ELR (cell line): Measurements from ENCODE around the gene OLFM1.

ENCODE experiments used
- DNase-seq: peaks from one replicate; pipeline ENCODE4 v3.0.0-alpha.2; 2015; ENCODE audit warnings: low read depth

OLFM1 gene

DNA sequence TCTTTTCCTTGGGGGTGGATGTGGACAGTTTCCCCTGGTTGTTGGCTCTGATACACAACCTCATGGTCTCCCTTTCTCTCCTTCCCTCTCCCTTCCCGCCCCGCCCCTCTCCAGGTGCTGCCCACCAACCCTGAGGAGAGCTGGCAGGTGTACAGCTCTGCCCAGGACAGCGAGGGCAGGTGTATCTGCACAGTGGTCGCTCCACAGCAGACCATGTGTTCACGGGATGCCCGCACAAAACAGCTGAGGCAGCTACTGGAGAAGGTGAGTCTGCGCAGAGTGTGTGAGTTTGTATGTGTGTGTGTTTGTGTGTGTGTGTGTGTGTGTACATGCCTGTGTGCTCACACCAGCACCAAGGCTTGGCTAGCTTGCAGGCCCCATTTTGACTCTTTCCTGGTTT is 2.6 kb downstream of the OLFM1 start:
- DNase-seq, result no peak

DNA sequence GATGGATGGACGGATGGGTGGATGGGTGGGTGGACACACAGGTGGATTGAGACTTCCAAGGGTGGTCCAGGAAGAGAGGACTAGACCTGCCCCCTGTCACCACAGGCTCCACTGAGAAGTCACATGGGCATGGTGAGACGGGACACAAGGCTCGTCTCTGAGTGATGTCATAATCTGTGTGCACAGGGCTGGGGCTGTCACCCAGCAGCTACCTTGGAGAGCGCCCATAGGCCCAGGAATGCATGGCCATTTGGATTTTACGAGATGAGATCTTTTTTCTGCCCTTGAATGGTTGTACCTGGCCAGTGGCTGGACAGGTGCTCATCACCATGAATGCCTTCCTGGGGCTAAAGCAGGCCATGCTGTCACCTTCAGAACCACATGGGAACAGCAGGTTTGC is 3.1 kb downstream of the OLFM1 start:
- DNase-seq, result no peak

DNA sequence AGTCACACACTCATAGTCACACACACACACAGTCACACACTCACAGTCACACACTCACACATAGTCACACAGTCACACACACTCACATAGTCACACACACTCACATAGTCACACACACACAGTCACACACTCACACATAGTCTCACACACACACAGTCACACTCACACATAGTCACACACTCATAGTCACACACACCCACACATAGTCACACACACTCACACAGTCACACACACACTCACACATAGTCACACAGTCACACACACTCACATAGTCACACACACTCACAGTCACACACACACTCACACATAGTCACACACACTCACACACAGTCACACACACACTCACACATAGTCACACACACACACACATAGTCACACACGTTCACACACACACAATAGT is 4.1 kb downstream of the OLFM1 start:
- no peak for DNase-seq

DNA sequence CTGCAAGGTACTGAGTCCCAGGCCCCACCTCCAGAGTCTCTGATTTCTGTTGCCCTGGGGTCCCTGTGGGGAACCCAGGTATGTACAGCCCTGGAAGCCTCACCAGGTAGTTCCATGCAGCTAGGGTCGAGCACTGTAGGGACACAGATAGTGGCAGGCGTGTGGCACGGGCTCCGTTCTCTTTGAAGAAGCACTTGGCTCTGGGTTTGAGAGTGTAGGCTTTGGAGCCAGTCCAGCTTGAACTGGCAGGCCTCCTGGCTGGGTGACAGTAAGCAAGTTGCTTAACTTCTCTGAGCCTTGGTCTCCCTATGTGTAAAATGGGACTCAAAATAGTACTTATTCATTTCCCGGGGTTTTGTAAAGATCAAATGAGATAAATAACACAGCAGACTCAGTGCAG is 5.6 kb downstream of the OLFM1 start:
- no peak for DNase-seq

DNA sequence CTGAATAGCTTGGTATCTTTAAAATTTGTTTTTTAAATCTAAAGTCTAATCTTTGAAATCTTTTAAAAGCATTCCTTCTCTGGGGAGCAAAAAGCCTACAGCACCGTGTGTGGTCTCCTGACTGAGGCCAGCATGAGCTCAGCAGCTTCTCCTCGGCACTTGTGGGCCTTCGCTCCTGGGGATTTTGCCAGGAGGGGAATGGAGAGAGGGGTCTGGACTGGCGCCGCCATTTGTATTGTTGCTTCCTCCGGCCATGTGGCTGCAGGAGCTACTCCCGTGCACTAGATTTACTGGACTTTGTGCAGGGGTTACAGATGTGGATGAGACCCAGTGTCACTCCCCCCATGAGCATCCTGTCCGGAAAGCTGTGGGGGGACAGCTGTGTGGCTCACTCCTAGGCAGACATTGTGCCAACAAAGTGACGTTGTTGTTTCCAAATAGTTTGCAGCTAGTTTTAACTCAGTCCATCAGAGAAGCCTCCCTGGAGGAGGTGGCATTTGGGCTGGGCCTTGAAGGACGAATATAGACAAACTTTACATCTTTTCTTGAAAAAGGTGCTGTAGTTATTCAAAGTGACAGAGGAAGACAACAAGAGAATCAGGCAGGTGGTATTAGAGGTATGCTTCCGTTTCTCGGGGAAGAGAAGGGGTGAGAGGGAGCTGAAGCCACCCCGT is 6.6 kb downstream of the OLFM1 start:
- no peak for DNase-seq

DNA sequence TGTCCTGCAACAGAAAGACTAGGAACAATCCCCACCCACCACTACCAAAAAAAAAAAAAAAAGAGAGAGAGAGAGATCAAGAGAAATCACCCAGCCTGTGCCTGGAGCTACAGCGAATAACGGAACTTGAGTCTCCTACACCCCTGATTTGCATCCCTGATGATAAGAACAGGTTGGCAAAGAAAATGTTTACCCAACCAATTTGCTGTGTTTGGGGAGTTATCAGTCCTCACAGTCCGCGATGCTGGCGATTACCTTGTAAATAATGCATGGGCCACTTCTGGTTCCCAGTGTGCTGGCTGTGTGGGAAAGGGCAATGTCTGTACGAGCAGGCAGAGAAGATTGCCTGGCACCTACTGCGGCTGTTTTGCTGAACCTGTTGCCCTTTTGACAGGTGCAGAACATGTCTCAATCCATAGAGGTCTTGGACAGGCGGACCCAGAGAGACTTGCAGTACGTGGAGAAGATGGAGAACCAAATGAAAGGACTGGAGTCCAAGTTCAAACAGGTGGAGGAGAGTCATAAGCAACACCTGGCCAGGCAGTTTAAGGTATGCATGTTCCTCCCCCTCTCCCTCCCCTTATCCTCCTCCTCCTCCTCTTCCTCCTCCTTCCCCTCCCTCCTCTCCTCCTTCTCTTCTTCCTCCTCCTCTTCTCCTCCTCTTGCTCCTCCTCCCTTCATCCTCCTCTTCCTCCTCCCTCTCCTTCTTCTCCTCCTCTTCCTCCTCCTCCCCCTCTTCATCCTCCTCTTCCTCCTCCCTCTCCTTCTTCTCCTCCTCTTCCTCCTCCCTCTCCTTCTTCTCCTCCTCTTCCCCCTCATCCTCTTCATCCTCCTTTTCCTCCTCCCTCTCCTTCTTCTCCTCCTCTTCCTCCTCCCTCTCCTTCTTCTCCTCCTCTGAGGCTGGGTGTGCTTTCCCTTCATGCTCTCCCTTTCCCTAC is 8.3 kb downstream of the OLFM1 start:
- no peak for DNase-seq

DNA sequence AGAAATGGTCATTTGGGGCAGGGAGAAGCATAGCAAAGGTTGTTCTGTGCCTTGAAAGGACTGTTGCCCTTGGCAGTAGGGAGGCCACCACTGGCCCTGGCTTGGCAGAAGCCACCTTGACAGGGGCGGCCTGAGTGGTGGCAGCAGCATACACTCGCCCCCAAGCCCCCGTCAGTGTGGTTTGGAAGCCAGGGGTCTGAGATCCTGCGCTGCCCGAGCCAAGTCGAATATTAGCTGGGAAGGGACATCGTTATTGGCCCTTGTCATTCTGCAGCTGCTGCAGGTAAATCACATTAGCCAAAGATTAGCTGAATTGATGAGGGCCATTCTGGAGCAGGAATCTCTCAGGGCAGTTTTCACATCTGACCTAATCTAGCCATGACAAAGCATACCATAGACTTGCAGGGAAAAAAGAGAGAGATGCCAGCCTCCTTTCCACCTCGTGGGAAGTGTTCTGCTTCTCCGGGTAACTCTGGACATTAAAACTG is 9.0 kb downstream of the OLFM1 start:
- no peak for DNase-seq

DNA sequence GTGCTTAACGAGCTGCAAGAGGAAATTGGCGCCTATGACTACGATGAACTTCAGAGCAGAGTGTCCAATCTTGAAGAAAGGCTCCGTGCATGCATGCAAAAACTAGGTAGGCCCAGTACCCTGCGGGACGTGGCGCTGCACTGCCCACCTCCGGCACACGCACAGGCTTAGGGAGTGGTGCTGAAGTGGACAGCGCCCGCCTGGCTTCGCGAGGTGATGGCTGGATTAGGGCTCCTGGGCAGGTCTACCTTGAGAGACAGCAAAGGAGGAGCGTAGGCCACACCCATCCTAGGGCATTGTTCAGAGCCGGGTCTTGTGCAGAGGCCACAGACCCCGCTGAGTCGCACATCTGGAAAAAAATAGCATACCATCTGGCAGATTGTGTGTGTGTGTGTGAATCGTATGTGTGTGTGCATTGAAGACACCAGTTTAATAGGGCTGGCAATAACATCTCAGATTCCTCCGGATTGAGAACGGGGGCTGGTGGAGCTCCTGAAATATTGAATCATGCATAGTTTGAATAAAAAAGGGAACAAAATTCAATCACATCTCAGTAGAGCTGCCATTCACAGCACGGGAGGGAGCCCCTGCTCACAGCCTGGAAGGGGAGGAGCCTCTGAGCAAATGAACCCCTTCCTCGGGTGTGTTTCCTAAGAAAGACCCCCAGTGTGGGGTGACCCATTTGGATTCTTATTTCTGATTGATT is 11.1 kb downstream of the OLFM1 start:
- DNase-seq, result no peak

DNA sequence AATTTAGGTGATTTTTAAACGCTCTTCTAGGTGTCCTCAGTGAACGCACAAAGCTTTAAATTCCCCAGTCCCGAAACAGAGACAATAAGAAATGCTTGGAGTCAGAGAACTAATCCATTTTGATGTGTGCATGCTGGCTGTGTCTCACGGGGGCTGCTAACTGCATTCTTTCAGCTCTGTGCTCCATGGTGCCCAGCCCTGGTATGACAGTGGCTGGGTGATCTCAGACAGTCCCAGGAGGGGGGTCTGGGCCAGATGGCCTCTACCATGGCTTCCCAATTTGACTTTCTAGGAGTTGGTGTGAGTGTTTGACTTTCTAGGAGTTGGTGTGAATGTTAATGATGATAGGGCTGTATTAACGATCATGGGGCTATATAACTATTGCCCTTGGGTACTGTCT is 12.1 kb downstream of the OLFM1 start:
- no peak for DNase-seq

DNA sequence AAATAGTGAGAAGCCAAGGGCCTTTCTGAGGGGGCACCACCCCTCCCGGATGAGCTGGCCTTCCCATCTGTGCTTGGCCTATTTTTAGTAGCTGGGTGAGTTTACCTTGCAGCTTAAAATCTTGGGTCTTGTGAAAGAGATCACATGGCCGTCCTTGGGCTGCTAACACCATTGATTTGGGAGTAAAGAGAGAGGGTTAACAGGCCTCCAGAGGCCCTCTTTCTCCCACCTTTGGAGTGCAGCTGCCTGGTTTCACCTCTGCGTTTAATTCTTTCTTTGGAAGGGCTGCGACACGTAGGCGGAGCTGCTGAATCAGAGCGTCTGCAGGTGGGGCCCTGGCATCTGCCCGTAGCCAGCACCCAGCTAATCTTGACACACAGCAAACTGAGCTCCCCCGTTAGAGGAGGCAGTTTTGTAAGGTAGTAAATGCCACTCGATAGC is 12.8 kb downstream of the OLFM1 start:
- no peak for DNase-seq

DNA sequence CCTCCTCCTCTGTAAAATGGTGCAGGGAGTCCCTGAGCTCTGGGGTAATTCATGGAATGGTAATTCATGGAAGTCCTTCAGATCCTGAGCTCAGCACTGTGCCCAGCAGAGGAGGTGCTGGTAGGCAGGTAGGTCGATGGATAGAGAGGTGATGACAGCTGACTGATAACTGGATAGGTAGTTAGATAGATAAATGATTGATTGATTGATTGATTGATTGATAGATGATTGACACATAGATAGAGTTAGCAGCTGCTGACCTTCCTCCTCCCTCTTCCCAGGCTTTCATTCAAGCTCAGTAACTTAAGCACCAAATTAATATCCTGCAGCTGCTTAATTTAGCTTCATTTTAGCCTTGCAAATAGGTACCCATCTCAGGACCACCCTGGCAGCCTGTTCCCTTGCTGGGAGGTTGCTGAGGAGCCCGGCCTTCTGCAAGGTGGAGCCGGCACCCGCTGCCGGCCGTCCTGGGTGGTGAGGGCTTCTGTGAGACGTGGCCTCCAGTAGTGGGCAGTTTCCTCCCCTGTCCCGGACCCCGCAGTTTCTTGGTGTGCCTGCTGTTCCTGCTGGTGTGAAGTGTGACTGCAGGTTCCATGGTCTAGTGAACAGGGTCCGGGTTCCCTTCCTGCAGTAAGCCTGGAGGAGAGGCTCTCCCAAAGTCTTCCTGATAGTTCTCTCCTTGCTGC is 13.4 kb downstream of the OLFM1 start:
- no peak for DNase-seq

DNA sequence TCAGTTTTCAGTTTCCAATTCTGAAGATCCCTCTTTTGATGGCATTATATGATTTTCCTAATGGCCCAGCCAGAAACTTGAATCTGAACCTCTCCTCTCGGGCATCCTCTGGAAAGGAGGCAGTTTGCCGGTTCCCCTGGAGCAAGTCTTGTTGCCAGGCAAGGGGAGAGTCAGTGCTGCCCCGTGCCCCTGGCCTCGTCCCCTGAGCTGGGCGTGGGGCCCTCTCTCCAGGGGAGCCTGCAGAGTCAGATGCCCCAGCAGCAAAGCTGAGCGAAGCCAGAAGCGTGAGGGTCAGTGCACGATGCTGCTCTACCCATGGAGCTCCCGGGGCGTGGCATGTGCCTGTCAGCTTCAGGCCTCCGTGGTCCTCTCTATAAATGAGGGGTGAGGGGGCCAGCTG is 14.0 kb downstream of the OLFM1 start:
- DNase-seq, result no peak

DNA sequence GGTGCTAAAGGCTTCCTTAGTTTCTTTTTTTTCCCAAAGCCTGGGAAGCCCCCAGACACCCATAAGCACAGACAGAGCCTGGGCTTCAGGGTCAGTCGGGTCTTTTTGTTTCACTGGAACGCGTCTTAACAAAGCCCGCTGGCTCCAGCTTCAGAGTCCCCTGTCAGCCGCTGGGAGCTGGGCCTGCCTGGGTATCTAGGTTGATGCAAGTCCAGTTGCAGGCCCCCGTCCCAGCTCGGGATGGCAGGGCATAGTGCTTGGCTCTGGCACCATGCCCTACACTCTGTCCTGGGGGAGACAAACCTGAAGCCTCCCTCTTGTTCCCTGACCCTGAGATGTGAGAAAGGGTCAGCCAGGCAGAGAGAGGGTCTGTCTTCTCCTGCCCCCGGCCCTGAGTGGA is 14.5 kb downstream of the OLFM1 start:
- DNase-seq, result no peak

DNA sequence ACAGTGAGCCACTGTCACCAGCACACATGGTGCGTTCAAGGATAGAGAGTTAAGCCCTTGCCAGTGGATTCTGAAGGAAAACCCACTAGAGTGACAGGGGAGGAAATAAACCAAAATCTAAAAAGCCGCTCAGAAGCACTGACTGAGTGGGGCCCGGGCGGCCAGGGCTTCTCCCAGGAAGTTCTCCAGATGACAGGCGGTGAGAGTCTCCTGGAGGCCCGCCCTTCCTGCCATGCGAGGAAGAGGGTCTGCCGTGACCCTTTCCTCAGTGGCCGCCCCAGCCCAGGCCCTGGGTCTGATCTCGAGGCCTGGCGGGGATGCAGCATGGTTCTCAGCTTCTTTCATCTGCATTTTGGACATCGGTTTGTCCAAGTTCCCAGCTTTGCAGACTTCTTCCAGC is 14.9 kb downstream of the OLFM1 start:
- no peak for DNase-seq

DNA sequence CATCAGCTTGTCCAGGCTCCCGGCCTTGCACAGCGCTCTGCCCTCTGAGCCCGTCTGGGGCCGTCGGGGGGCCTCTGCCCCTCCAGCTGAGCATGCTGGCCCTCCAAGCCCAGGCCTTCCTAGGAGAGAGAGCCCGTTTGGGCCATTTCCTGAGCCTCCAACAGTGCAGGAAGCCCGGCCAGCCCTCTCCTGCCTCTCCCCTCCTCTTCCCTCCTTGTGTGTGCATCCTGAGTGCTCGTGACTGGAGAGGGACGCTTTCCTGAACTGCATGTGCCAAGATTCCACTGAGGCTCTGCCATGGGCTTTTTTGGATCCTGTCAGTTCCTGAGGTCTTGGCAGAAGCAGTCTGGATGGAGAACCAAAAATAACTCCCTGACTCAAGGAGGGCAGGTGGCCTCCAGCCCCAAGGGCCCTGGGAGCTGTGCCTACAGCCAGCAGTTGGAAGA is 15.6 kb downstream of the OLFM1 start:
- no peak for DNase-seq

DNA sequence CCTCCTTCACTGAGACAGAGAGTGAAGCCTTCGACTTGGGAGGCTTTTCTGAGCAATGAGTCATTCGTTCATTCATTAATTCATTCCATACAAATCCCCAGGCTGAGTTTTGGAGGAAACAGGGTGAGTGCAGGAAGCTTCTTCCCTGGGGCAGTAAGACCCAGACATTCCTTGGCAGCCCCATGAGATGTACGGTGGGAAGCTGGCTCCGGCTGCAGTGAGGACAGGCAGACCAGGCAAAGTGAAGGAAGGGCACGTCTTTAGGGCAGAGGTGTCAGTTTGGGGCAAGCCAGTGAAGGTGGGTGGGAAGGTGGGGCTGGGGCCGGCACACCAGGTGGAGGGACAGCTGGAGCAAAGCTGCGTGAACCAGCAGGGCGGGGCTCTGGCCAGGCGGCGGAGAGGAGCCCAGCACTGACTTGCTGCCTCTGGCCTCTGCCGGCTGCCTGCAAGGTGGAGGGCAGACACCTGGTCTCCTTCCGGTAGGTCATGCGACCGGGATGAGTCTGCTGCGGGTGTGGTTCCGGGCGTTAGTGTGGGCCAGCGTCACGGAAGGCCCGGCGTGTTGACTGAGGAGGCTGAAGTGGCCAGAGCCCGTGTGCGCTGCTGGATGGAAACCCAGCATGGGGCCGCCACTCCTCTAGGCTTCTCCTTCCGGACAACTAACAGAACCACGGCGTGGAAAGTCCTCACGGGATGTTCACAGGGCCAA is 16.6 kb downstream of the OLFM1 start:
- no peak for DNase-seq

DNA sequence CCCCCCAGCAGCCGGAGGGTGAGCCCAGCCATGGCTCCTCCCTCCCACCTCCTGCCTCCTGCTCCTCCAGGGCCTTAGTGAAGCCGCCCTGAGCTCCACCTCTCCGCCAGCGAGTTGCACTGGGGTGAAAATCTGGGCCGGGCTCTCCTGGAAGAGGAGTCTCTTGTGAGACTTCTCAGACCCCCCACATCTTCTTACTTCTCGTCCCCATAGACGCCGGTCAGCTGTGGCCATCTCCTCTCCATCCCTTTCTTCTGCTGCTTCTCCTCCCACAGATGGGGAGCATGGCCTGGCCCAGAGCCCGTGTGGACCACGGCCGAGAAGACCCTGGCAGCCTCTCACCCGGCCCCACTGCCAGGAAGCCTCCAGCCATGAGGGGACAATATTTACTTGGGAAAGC is 17.3 kb downstream of the OLFM1 start:
- DNase-seq, result no peak

DNA sequence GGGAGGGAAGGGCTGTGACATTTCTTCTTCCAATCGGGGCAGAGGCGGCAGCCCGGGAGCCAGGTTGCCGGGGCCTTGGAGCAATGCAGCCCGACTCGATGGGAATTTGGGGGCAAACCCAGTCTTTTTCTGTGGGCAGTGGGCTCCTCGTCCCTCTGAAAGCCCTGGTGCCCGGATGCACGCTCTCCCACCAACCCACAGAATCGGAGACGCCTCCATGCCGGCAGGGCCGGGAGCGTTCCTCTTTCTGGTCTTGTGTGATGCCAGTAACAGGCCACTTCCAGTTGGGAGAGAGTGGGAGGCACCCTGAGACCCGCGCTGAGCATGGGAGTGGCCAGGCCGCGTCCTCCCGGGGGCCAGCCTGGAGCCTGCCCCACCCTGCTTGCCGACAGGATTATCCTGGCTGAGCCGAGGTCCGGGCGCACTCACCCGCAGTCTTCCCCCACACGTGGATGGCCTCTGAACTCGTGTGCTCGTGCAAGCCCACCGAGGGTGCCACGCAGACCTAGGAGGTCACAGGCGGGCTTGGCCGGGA is 17.8 kb downstream of the OLFM1 start:
- no peak for DNase-seq

DNA sequence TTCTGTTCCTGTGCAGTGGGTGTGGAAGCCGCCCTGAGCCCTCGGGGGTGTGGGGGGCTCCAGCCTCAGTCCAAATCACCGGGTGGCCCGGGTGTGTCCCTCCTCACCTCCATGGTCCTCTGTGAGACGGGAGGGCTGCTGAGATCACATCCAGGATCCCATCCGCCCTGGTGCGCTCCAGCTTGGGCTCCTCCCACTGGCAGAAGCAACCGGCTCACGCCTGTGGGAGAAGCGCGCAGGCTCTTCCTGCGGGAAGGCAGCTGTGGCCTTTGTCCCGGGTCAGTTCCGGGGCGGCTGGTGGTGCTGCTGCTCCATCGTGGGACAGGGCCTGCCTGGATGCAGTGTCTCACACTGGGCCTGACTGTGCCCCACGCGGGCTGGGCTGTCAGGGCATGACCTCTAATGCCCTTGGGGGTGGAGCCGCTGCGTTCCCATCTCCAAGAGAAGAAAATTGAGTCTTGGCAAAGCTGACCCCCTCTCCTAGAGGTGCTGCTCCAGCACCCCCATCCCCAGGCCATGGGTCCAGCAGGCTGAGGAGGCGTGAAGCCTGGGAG is 18.5 kb downstream of the OLFM1 start:
- DNase-seq, result no peak

DNA sequence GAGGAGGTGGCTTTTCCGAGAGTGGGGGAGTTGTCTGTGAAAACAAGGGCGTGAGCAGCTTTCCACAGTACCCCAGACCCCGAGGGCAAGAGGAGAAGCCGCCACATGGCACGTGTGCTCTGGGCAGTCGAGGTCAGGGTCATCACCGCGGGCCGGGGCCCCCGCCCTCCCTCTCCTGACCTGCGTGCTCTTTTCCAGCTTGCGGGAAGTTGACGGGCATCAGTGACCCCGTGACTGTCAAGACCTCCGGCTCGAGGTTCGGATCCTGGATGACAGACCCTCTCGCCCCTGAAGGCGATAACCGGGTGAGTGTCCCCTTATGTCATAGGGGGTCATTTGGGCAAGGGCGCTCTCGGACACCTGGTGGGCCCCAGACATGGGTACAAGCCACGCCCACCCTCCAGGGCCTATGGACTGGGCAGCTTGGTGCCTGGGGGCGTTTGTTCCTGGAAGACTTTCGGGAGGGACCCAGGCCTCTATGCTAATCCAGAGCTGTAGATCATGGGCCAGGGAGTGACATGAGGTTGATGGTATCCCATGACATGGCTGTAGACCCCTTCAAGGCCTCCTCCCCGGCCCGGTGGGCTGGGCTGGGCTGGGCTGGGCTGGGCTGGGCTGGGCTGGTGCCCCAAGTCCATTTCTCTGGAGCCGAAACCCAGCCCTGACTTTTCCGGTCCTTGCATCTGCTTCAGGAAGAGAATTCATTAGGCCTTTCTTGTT is 19.2 kb downstream of the OLFM1 start:
- DNase-seq, result no peak
